GM18499 (cell line): ENCODE results near the gene FBXL17.
A peak's percentile ranks its signal among the peaks of the same experiment; 100 is the strongest.

Source experiments
- ATAC-seq: cut with Tn5 transposase; IDR thresholded peaks from one replicate; pipeline ENCODE4 v1.9.1; 2021; ENCODE audit warnings: moderate number of reproducible peaks; ENCODE audit not compliant: insufficient read depth, unreplicated experiment

The FBXL17 gene

GRCh38 chr5:107835096-107835495 is 546.8 kb downstream of the FBXL17 start:
- no peak for ATAC-seq

DNA sequence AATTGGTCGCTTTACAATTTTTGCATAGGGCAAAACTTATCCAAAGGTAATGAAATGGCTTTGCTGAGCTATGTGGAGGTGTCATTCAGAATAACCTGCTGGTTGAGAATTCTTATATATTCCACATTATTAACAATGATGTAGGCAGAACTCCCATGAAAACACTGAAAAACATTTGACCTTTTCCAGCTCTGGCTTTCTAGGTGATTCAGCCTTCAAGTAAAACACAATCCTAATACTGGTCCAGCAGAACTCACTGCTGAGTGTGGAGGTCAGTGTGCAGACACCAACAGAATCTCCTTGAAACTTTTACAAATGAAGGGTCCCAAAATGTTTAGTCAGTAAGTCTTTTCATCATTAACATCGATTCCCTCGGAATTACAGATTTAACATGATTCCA is 549.2 kb downstream of the FBXL17 start:
- no peak for ATAC-seq

- ATAC-seq: no peak
These were observed 550.1 kb downstream of the FBXL17 start for GRCh38 chr5:107831612-107832395.

GRCh38 chr5:107830750-107831149 is 551.1 kb downstream of the FBXL17 start:
- ATAC-seq: no peak

- no peak for ATAC-seq
These were observed 555.4 kb downstream of the FBXL17 start for GRCh38 chr5:107826311-107827000.

- ATAC-seq: no peak
These were observed 557.1 kb downstream of the FBXL17 start for GRCh38 chr5:107824821-107825220.

DNA sequence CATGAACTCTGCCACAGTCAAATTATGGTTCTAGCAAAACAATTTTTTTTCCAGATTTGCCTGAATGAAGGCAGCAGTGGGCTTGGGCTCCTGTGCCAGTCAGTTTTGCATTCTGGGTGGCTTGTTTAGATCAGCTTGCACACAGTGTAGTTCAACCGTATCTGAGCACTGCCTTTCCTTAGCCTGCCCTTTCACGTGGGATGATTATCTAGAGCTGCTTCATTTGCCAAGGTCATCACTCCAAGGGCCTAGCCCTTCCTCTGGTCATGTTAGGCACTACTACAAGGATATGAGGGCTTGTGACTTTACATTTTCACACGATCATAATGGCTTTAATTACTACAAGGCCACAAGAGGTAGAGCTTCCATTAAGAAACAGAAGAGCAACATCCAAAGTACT is 560.6 kb downstream of the FBXL17 start:
- ATAC-seq: no peak

DNA sequence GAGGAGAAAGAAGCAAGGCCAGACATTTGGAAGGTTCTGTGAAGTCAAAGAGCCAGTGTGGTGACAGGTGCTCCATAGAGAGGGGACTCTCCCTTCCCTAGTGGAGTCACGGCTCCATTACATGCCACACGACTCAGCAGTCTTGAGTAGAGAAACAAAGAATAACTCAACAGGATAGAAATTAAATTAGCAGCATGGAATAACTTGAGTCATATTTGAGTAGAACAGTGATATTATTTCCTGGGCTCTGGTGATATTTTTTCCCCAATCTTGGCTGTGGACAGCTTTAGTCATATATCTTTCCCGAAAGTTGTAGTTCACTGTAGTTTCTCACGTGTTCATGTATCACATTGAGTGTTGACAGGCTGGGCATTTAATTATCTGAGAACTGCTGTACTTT is 561.5 kb downstream of the FBXL17 start:
- no peak for ATAC-seq

GRCh38 chr5:107817951-107818350 is 563.9 kb downstream of the FBXL17 start:
- ATAC-seq: no peak

GRCh38 chr5:107817436-107817835 is 564.5 kb downstream of the FBXL17 start:
- no peak for ATAC-seq

- no peak for ATAC-seq
These were observed 566.8 kb downstream of the FBXL17 start for GRCh38 chr5:107815109-107815508.

GRCh38 chr5:107814183-107814827 is 567.6 kb downstream of the FBXL17 start:
- no peak for ATAC-seq

DNA sequence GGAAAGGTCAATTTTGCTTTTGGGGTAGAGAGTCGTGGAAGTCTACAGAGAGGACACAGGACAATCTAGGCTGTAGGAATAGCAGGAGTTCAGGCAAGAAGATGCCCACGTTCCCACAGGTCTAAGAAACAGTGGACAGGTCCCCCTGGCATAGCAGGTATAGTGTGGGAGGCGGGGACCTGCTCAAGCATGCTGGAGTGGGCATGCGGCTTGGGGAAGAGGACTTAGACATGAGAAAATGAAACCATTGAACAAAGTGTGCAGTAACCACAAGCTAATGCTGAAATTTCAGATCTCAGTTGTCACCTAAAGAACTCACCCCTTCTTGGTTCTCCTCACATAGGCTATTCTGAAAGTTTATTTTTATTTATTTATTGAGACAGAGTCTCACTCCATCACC is 568.3 kb downstream of the FBXL17 start:
- peak; percentile 84 for ATAC-seq

GRCh38 chr5:107812570-107813141 is 569.2 kb downstream of the FBXL17 start:
- no peak for ATAC-seq

- ATAC-seq: no peak
These were observed 572.5 kb downstream of the FBXL17 start for GRCh38 chr5:107809201-107810034.
